K562 (cell line): Measurements from ENCODE around the gene POU2F1. TPM values are rescaled to one million over a fixed set of nuclear protein-coding genes. Genes with fewer than 3 reads are reported as not detected.

ENCODE experiments used
- ATAC-seq: fragments of 200-7000 bp; cut with Tn5 transposase; 3 replicates; pipeline ENCODE4 v1.9.1; 2020; ENCODE audit warnings: moderate library complexity
- BruUV-seq: library from RNA; stranded (reverse); fragments of 400-500 nt; replicated peaks from 2 replicates; lab custom pipeline; 2021; lab: Mats Ljungman, UMichigan
- CTCF ChIA-PET: fragments of 300-600 bp; formaldehyde crosslinking; extraction: SDS; loops from one replicate; lab custom pipeline; 2021; ENCODE audit warnings: low intra/inter-chr PET ratio; lab: Yijun Ruan, JAX
- POLR2A ChIA-PET: fragments of 300-600, 350-650 bp; sonication (Branson Sonifier 250); formaldehyde crosslinking; extraction: SDS; loops from one replicate; lab custom pipeline; 2021; ENCODE audit warnings: antibody characterized with exemption, inconsistent platforms; lab: Yijun Ruan, JAX
- DNase-seq, 4 experiments: peaks; one replicate each; pipeline versions ENCODE4 v3.0.0 to v3.0.0-alpha.2; 2011 to 2018; ENCODE audit warnings: low spot score in 3 of 4, mixed read lengths in 3 of 4; ENCODE audit errors: extremely low read depth in 1 of 4
- FAIRE-seq: peaks from 2 replicates; lab custom pipeline; 2011; peaks lifted over from hg19 to GRCh38; lab: Jason Lieb, UNC
- H2AFZ ChIP-seq: 2 replicates; pipeline ENCODE4 v1.6.0; 2011; ENCODE audit warnings: low read depth, low read length, control low read depth, inconsistent platforms
- H3K27ac ChIP-seq: fragments of 200-600 bp; 3 replicates; pipeline ENCODE4 v1.8.0; 2011; ENCODE audit warnings: low read depth, mild to moderate bottlenecking, control low read depth, inconsistent platforms, low read length, moderate library complexity, mixed read lengths; ENCODE audit errors: extremely low read depth
- H3K27me3 ChIP-seq, 2 experiments: fragments of 300-600 bp in 1 of 2; 2 replicates in 1 of 2; 3 replicates in 1 of 2; pipeline versions ENCODE4 v1.6.0 to v1.8.0; 2011; ENCODE audit warnings: inconsistent platforms in 2 of 2, low read length in 2 of 2, mild to moderate bottlenecking in 1 of 2, mixed read lengths in 1 of 2, moderate library complexity in 1 of 2; ENCODE audit not compliant: control insufficient read depth in 2 of 2, insufficient read depth in 2 of 2
- H3K36me3 ChIP-seq: fragments of 300-600 bp; 3 replicates; pipeline ENCODE4 v1.8.0; 2011; ENCODE audit warnings: mild to moderate bottlenecking, low read length, inconsistent platforms; ENCODE audit not compliant: control insufficient read depth, insufficient read depth
- H3K4me1 ChIP-seq, 2 experiments: fragments of 200-600 bp in 1 of 2; replicated peaks in 1 of 2; 2 replicates in 1 of 2; 3 replicates in 1 of 2; pipeline versions ENCODE4 v1.5.1 to v1.8.0; 2011; ENCODE audit warnings: inconsistent platforms in 2 of 2, low read length in 2 of 2, mild to moderate bottlenecking in 1 of 2, mixed read lengths in 1 of 2, moderate library complexity in 1 of 2; ENCODE audit not compliant: control insufficient read depth in 2 of 2, insufficient read depth in 2 of 2
- H3K4me2 ChIP-seq: 2 replicates; pipeline ENCODE4 v1.6.1; 2011; ENCODE audit warnings: low read length, control low read depth, inconsistent platforms, mixed read lengths; ENCODE audit not compliant: insufficient read depth
- H3K4me3 ChIP-seq: fragments of 200-600 bp; sonication (generic), shearing (Covaris generic); 2 replicates; pipeline ENCODE4 v1.5.1; 2016; ENCODE audit warnings: control low read depth, inconsistent platforms
- H3K79me2 ChIP-seq: fragments of 200-600 bp; 3 replicates; pipeline ENCODE4 v1.8.0; 2011; ENCODE audit warnings: low read length, inconsistent platforms; ENCODE audit not compliant: control insufficient read depth, insufficient read depth
- H3K9ac ChIP-seq, 2 experiments: 2 replicates each; pipeline versions ENCODE4 v1.6.0 to v1.6.1; 2011; ENCODE audit warnings: low read depth in 2 of 2, low read length in 2 of 2, control low read depth in 1 of 2, inconsistent platforms in 1 of 2, mild to moderate bottlenecking in 1 of 2, mixed read lengths in 1 of 2; ENCODE audit not compliant: insufficient read depth in 1 of 2
- H3K9me1 ChIP-seq: one replicate; pipeline ENCODE4 v1.6.0; 2011; ENCODE audit warnings: inconsistent platforms, mild to moderate bottlenecking, low read length, moderate library complexity; ENCODE audit not compliant: control insufficient read depth, insufficient read depth
- H3K9me3 ChIP-seq: replicated peaks from 2 replicates; pipeline ENCODE4 v1.5.1; 2011; ENCODE audit warnings: low read depth, low read length, inconsistent platforms; ENCODE audit not compliant: control insufficient read depth, insufficient read depth
- H4K20me1 ChIP-seq: replicated peaks from 2 replicates; pipeline ENCODE4 v1.6.1; 2011; ENCODE audit warnings: low read length, inconsistent platforms, mixed read lengths; ENCODE audit not compliant: control insufficient read depth, insufficient read depth
- GATAD2A ChIP-seq: fragments of 450-650 bp; IDR thresholded peaks from 2 replicates; pipeline ENCODE4 v1.6.1; 2017
- KLF1 ChIP-seq: fragments of 450-650 bp; IDR thresholded peaks from 2 replicates; pipeline ENCODE4 v1.6.1; 2016; ENCODE audit warnings: missing genetic modification characterization, missing compliant biosample characterization
- MXI1 ChIP-seq: IDR thresholded peaks from 2 replicates; pipeline ENCODE4 v1.6.1; 2011; ENCODE audit warnings: low read depth, mild to moderate bottlenecking, improper control_type of control experiment, low read length
- POLR2G ChIP-seq: fragments of 200-400 bp; formaldehyde crosslinking; IDR thresholded peaks from 2 replicates; pipeline ENCODE4 v1.6.1; 2017; ENCODE audit warnings: low read depth, mild to moderate bottlenecking, antibody characterized with exemption, low read length, moderate library complexity
- PTBP1 ChIP-seq: fragments of 200-400 bp; formaldehyde crosslinking; IDR thresholded peaks from 2 replicates; pipeline ENCODE4 v1.6.1; 2017; ENCODE audit warnings: low read depth, low read length
- RFX1 ChIP-seq: fragments of 450-650 bp; IDR thresholded peaks from 2 replicates; pipeline ENCODE4 v1.6.1; 2016; ENCODE audit warnings: mild to moderate bottlenecking, moderate library complexity
- SMARCA5 ChIP-seq: fragments of 450-650 bp; IDR thresholded peaks from 2 replicates; pipeline ENCODE4 v1.6.1; 2016
- SREBF2 ChIP-seq: sonication (generic); formaldehyde crosslinking; IDR thresholded peaks from 2 replicates; pipeline ENCODE4 v1.4.0; 2020; ENCODE audit warnings: mild to moderate bottlenecking, missing genetic modification reagents
- TEAD1 ChIP-seq, 2 experiments: fragments of 450-650 bp in 1 of 2; sonication (generic) in 1 of 2; formaldehyde crosslinking; IDR thresholded peaks; 2 replicates each; pipeline versions ENCODE4 v1.4.0 to v1.8.0; 2020 to 2022; ENCODE audit warnings: mild to moderate bottlenecking in 2 of 2, missing genetic modification reagents in 1 of 2
- ZKSCAN1 ChIP-seq: fragments of 150-350 bp; IDR thresholded peaks from 2 replicates; pipeline ENCODE4 v1.6.1; 2016; ENCODE audit warnings: low read depth, low read length
- ZNF253 ChIP-seq: fragments of 250-450 bp; sonication (Bioruptor Pico); conservative IDR thresholded peaks from 2 replicates; pipeline ENCODE4 v1.6.1; 2021; ENCODE audit warnings: mild to moderate bottlenecking
- ZNF695 ChIP-seq: fragments of 450-650 bp; formaldehyde crosslinking; IDR thresholded peaks from 2 replicates; pipeline ENCODE4 v1.4.0; 2020; ENCODE audit warnings: mild to moderate bottlenecking, moderate library complexity
- WGBS: fragments of 100-300 bp; shearing (Covaris generic); methylation state at CpG from one replicate; pipeline ENCODE4 v1.1.6; 2016; ENCODE audit warnings: low coverage, mixed read lengths; ENCODE audit not compliant: insufficient coverage; ENCODE audit errors: missing lambda C conversion rate; 5-methylcytosine and 5-hydroxymethylcytosine counted together
- in situ Hi-C: fragments of 300-500 bp; cut with MboI; formaldehyde crosslinking; loops from 4 replicates; pipeline ENCODE4 v1.15.0; 2018; ENCODE audit warnings: inconsistent platforms, mixed read lengths
- intact Hi-C: fragments of 100-400 bp; cut with micrococcal nuclease; formaldehyde crosslinking; loops from 2 replicates; pipeline ENCODE4 v1.14.2; 2022
- polyA plus RNA-seq, 8 experiments: library from polyadenylated mRNA; depleted of rRNA in 4 of 8; stranded (reverse) in 5 of 8; unstranded in 3 of 8; fragments of >200 nt; fragmentation: Nextera tagmentation in 2 of 8; fragmentation: Illumina TruSeq in 1 of 8; extraction: Ambion mirVana in 2 of 8; extraction: Trizol in 1 of 8; gene quantifications; 2 replicates each; pipeline versions ENCODE4 v1.2.1 to v1.2.3, GENCODE V29; 2011 to 2014; ENCODE audit warnings: inconsistent platforms in 1 of 8, missing spikeins in 1 of 8
- total RNA-seq, 7 experiments: library from RNA; depleted of rRNA in 6 of 7; stranded (reverse); fragments of >200 nt in 6 of 7; fragmentation: Illumina TruSeq in 2 of 7; extraction: Trizol in 2 of 7; gene quantifications; 2 replicates each; pipeline versions ENCODE4 v1.2.1 to v1.2.3, GENCODE V29; 2011 to 2021; ENCODE audit warnings: low replicate concordance in 1 of 7

Gene POU2F1
- total and polyA plus RNA-seq, 9 of the 15 experiments (the other 6 are each of a cell fraction or from before 2014, with no cell fraction given) = 2.6 to 22.3 (median 8.8) TPM

DNA sequence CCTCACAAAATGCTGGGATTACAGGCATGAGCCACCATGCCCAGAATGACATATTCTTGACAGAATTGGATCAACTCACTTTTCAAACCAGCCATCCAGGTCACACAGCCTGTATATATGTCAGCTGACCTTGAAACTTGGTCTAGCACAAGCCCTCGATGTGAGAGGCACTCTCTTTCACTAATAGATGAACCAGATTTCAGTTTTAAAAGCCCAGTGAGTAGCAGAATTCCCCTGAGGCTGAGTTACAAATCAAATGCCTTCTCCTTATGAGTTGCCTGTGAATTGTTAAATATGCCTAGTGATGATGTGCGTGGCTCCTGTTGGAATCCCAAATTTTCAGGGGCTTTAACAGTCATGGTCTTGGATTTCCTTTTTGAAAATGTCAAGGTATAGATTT lies 208.9 kb downstream of the POU2F1 start:
- no TSS peak for BruUV-seq
- POLR2A ChIA-PET = no interaction called here
- in situ Hi-C loops = no loop called here
- DNase-seq (no peak), FAIRE-seq (no peak)
- no peak overlapping the region for H3K27ac ChIP-seq
- 45% methylated on average over 2 of the region's 2 CpGs for WGBS
- intact Hi-C loops = no loop called here
- no peak overlapping the region for H3K4me3 ChIP-seq
- TF ChIP-seq POLR2G (no peak), KLF1 (tag) (no peak), ZNF253 (CRISPR knock-in tag) (no peak), RFX1 (no peak), ZNF695 (CRISPR knock-in tag) (no peak), SMARCA5 (no peak), TEAD1 (CRISPR knock-in tag; IDR thresholded peaks at IDR 0.05) (no peak), MXI1 (no peak), SREBF2 (CRISPR knock-in tag) (no peak), PTBP1 (no peak), ZKSCAN1 (no peak), GATAD2A (no peak)
- TF ChIP-seq, all 486 proteins: peak for 0
- H3K9ac ChIP-seq = no peak overlapping the region
- no peak overlapping the region for H2AFZ ChIP-seq
- no peak for ATAC-seq
- no peaks in the 10 kb centered on the region for H3K79me2 ChIP-seq
- H3K27me3 ChIP-seq = no peaks in the 10 kb centered on the region
- H3K4me1 ChIP-seq = peaks cover 12 to 14% of the 10 kb centered on the region in 2 experiments; a peak in 4 of 5 replicates
- CTCF ChIA-PET = no interaction called here
- H3K36me3 ChIP-seq = no peaks in the 10 kb centered on the region
- H3K9me3 ChIP-seq = no peaks in the 10 kb centered on the region
- H4K20me1 ChIP-seq = no peaks in the 10 kb centered on the region
- H3K4me2 ChIP-seq = no peak overlapping the region
- peaks cover 3% of the 10 kb centered on the region for H3K9me1 ChIP-seq
